Measurements from ENCODE around the gene NFKBIE. TPM values are rescaled to one million over a fixed set of nuclear protein-coding genes. Genes with fewer than 3 reads are reported as not detected.

The NFKBIE gene
- total RNA-seq, 2 experiments from 2014 or later = 13.3 to 17.9 TPM

GRCh38 chr6:44306710-44307109 lies 41.4 kb upstream of the NFKBIE start:
- ATAC-seq (no peak), DNase-seq (no peak)
- Mint-ChIP-seq H3K4me1 (ENCODE audit: low read depth) (peaks cover 4% of the 10 kb centered on the region), H3K9me3 (no peaks in the 10 kb centered on the region), H3K36me3 (ENCODE audit: low read depth) (peaks cover 43% of the 10 kb centered on the region), H3K27ac (no peak overlapping the region), H3K4me3 (no peak overlapping the region), H3K27me3 (no peaks in the 10 kb centered on the region)
- intact Hi-C loops (cut with micrococcal nuclease) = no loop called here
- ChIA-PET CTCF (interaction anchor here (1.2 to 15.0 kb wide), 5 partner anchors 11 to 82 kb away, joined by 3 to 182 read pairs (median 8); partner anchors contain the start of gene TMEM151B), POLR2A (interaction anchor here (0.8 to 2.7 kb wide), 3 partner anchors 9 to 17 kb away, joined by 3 to 10 read pairs (median 5); no protein-coding TSS in a partner anchor)
- no peak for TF ChIP-seq CTCF (IDR thresholded peaks at IDR 0.05)

GRCh38 chr6:44305200-44305725 lies 39.9 kb upstream of the NFKBIE start:
- Mint-ChIP-seq H3K27ac (no peak overlapping the region), H3K4me1 (ENCODE audit: low read depth) (no peaks in the 10 kb centered on the region), H3K36me3 (ENCODE audit: low read depth) (peaks cover 42% of the 10 kb centered on the region), H3K9me3 (no peaks in the 10 kb centered on the region), H3K4me3 (no peak overlapping the region), H3K27me3 (no peaks in the 10 kb centered on the region)
- DNase-seq (no peak), ATAC-seq (no peak)
- ChIA-PET CTCF (interaction anchor here (0.9 to 15.0 kb wide), 26 partner anchors 8 to 709 kb away, joined by 3 to 182 read pairs (median 4); partner anchors contain the start of genes AARS2, CDC5L, HSP90AB1 and TMEM151B), POLR2A (interaction anchor here (0.7 to 2.3 kb wide), 5 partner anchors 8 to 50 kb away, joined by 3 to 12 read pairs (median 4); partner anchors contain the start of gene AARS2)
- no peak for TF ChIP-seq CTCF (IDR thresholded peaks at IDR 0.05)
- intact Hi-C loops (cut with micrococcal nuclease) = loop anchor here (2.0 kb wide), 1 partner anchor 36 kb away; no protein-coding TSS in a partner anchor

- ATAC-seq (peak; percentile 93), DNase-seq (peak; percentile 54)
- Mint-ChIP-seq H3K36me3 (ENCODE audit: low read depth) (peaks cover 40% of the 10 kb centered on the region), H3K9me3 (no peaks in the 10 kb centered on the region), H3K4me1 (ENCODE audit: low read depth) (no peaks in the 10 kb centered on the region), H3K4me3 (no peak overlapping the region), H3K27ac (no peak overlapping the region), H3K27me3 (no peaks in the 10 kb centered on the region)
- ChIA-PET POLR2A (interaction anchor here (0.7 to 2.3 kb wide), 5 partner anchors 8 to 50 kb away, joined by 3 to 12 read pairs (median 4); partner anchors contain the start of gene AARS2), CTCF (interaction anchor here (0.7 to 15.0 kb wide), 28 partner anchors 9 to 708 kb away, joined by 3 to 182 read pairs (median 4); partner anchors contain the start of genes AARS2, CDC5L, HSP90AB1 and SLC35B2)
- intact Hi-C loops (cut with micrococcal nuclease) = loop anchor here (2.0 kb wide), 1 partner anchor 36 kb away; no protein-coding TSS in a partner anchor
- peak; percentile 79 for TF ChIP-seq CTCF (IDR thresholded peaks at IDR 0.05)
These were observed 39.2 kb upstream of the NFKBIE start for GRCh38 chr6:44304282-44305199.

GRCh38 chr6:44303842-44304241 lies 38.5 kb upstream of the NFKBIE start:
- intact Hi-C loops (cut with micrococcal nuclease) = loop anchor here (2.0 kb wide), 1 partner anchor 35 kb away; no protein-coding TSS in a partner anchor
- no peak overlapping the region for H3K27ac Mint-ChIP-seq
- H3K4me1 Mint-ChIP-seq (ENCODE audit: low read depth) = no peaks in the 10 kb centered on the region
- no peak for TF ChIP-seq CTCF (IDR thresholded peaks at IDR 0.05)
- H3K9me3 Mint-ChIP-seq = no peaks in the 10 kb centered on the region
- CTCF ChIA-PET = interaction anchor here (0.7 to 15.0 kb wide), 8 partner anchors 10 to 136 kb away, joined by 3 to 182 read pairs (median 6); partner anchors contain the start of genes AARS2, CDC5L, HSP90AB1 and SLC35B2
- no peaks in the 10 kb centered on the region for H3K27me3 Mint-ChIP-seq
- H3K4me3 Mint-ChIP-seq = no peak overlapping the region
- H3K36me3 Mint-ChIP-seq (ENCODE audit: low read depth) = peaks cover 35% of the 10 kb centered on the region
- ATAC-seq (no peak), DNase-seq (no peak)
- POLR2A ChIA-PET = interaction anchor here (0.9 to 2.3 kb wide), 3 partner anchors 7 to 36 kb away, joined by 3 to 12 read pairs (median 6); partner anchors contain the start of gene AARS2

All from activated CD8-positive, alpha-beta T cell treated with anti-CD3 and anti-CD28 coated beads for 36 hours (primary cell).